Endothelial cell of umbilical vein (primary cell): ENCODE measurements around the gene CCDC188. TPM values are rescaled to one million over a fixed set of nuclear protein-coding genes. Genes with fewer than 3 reads are reported as not detected.

Experiments used
- BruUV-seq: library from RNA; stranded (reverse); fragments of 400-500 nt; replicated peaks from 2 replicates; lab custom pipeline; 2021; lab: Mats Ljungman, UMichigan
- CTCF ChIA-PET: fragments of 300-600, 350-600 bp; sonication (Branson Sonifier 250); formaldehyde crosslinking; loops from one replicate; lab custom pipeline; 2021; ENCODE audit warnings: antibody characterized with exemption, inconsistent platforms; lab: Charles Lee
- POLR2A ChIA-PET: fragments of 300-600, 350-600 bp; sonication (Branson Sonifier 250); formaldehyde crosslinking; loops from one replicate; lab custom pipeline; 2021; ENCODE audit warnings: antibody characterized with exemption, inconsistent platforms; lab: Charles Lee
- DNase-seq: peaks from one replicate; pipeline ENCODE4 v3.0.0-alpha.2; 2011; ENCODE audit warnings: low read depth, low spot score
- FAIRE-seq: peaks from 2 replicates; lab custom pipeline; 2011; peaks lifted over from hg19 to GRCh38; lab: Jason Lieb, UNC
- H2AFZ ChIP-seq: 2 replicates; pipeline ENCODE4 v1.6.0; 2012; ENCODE audit warnings: low read depth, low read length, control low read depth, inconsistent platforms
- H3K27ac ChIP-seq: 2 replicates; pipeline ENCODE4 v1.5.1; 2011; ENCODE audit warnings: low read depth, mild to moderate bottlenecking, control low read depth, low read length, moderate library complexity; ENCODE audit not compliant: insufficient read depth
- H3K27me3 ChIP-seq, 2 experiments: 2 replicates each; pipeline versions ENCODE4 v1.6.0 to v1.6.1; 2011; ENCODE audit warnings: low read length in 2 of 2, mixed read lengths in 1 of 2; ENCODE audit not compliant: control insufficient read depth in 2 of 2, insufficient read depth in 2 of 2
- H3K36me3 ChIP-seq, 2 experiments: 2 replicates in 1 of 2; 3 replicates in 1 of 2; pipeline ENCODE4 v1.5.1; 2011; ENCODE audit warnings: low read length in 2 of 2, mild to moderate bottlenecking in 1 of 2, moderate library complexity in 1 of 2; ENCODE audit not compliant: control insufficient read depth in 2 of 2, insufficient read depth in 2 of 2; ENCODE audit errors: extremely low read depth in 1 of 2
- H3K4me1 ChIP-seq: 3 replicates; pipeline ENCODE4 v1.5.1; 2011; ENCODE audit warnings: mild to moderate bottlenecking, low read length; ENCODE audit not compliant: control insufficient read depth, insufficient read depth; ENCODE audit errors: extremely low read depth
- H3K4me2 ChIP-seq: 2 replicates; pipeline ENCODE4 v1.6.1; 2011; ENCODE audit warnings: low read length, control low read depth, mixed read lengths; ENCODE audit not compliant: insufficient read depth
- H3K4me3 ChIP-seq, 3 experiments: fragments of 200-600 bp in 1 of 3; sonication (generic), shearing (Covaris generic) in 1 of 3; replicated peaks in 1 of 3; 2 replicates each; pipeline ENCODE4 v1.5.1; 2011 to 2016; ENCODE audit warnings: control low read depth in 3 of 3, low read length in 3 of 3, mild to moderate bottlenecking in 2 of 3, inconsistent platforms in 1 of 3, low read depth in 1 of 3, moderate library complexity in 1 of 3; ENCODE audit not compliant: insufficient read depth in 1 of 3
- H3K79me2 ChIP-seq: 2 replicates; pipeline ENCODE4 v1.6.0; 2012; ENCODE audit warnings: low read length, inconsistent platforms; ENCODE audit not compliant: control insufficient read depth, insufficient read depth
- H3K9ac ChIP-seq: replicated peaks from 2 replicates; pipeline ENCODE3; 2011; ENCODE audit warnings: low read length, control low read depth; ENCODE audit not compliant: insufficient read depth; ENCODE audit errors: extremely low read depth
- H3K9me1 ChIP-seq: replicated peaks from 3 replicates; pipeline ENCODE4 v1.6.0; 2011; ENCODE audit warnings: mild to moderate bottlenecking, low read length; ENCODE audit not compliant: control insufficient read depth, insufficient read depth; ENCODE audit errors: extremely low read depth
- H3K9me3 ChIP-seq: replicated peaks from 2 replicates; pipeline ENCODE4 v1.5.1; 2012; ENCODE audit warnings: low read length, inconsistent platforms; ENCODE audit not compliant: control insufficient read depth, insufficient read depth
- H4K20me1 ChIP-seq: replicated peaks from 2 replicates; pipeline ENCODE3; 2011; ENCODE audit warnings: mild to moderate bottlenecking, low read length; ENCODE audit not compliant: control insufficient read depth, insufficient read depth; ENCODE audit errors: extremely low read depth
- EZH2 ChIP-seq: IDR thresholded peaks from 2 replicates; pipeline ENCODE4 v1.6.1; 2012; ENCODE audit warnings: borderline replicate concordance, low read depth, mild to moderate bottlenecking, moderate library complexity, low read length, inconsistent platforms; ENCODE audit not compliant: severe bottlenecking
- FOS ChIP-seq: IDR thresholded peaks from 2 replicates; pipeline ENCODE4 v1.6.1; 2011; ENCODE audit warnings: mild to moderate bottlenecking, low read length, moderate library complexity, borderline replicate concordance; ENCODE audit not compliant: insufficient read depth
- GATA2 ChIP-seq: IDR thresholded peaks from 2 replicates; pipeline ENCODE4 v1.7.0; 2011; ENCODE audit warnings: low read depth, mild to moderate bottlenecking, moderate library complexity, mixed read lengths, low read length; ENCODE audit not compliant: insufficient read length, insufficient read depth
- JUN ChIP-seq: IDR thresholded peaks from 2 replicates; pipeline ENCODE4 v1.6.1; 2011; ENCODE audit warnings: borderline replicate concordance, low read depth; ENCODE audit not compliant: insufficient read length, insufficient read depth
- MYC ChIP-seq: IDR thresholded peaks from one replicate; pipeline ENCODE4 v1.6.1; 2011; ENCODE audit warnings: mild to moderate bottlenecking, low read depth, low read length
- POLR2AphosphoS5 ChIP-seq: IDR thresholded peaks from 2 replicates; pipeline ENCODE4 v1.6.1; 2012; ENCODE audit warnings: low read depth, mild to moderate bottlenecking, control low read depth, low read length, moderate library complexity; ENCODE audit not compliant: insufficient read depth
- dilution Hi-C: fragments of 300-500 bp; cut with MboI; formaldehyde crosslinking; loops from one replicate; pipeline ENCODE4 v1.15.0; 2019; ENCODE audit warnings: low sequenced_read_pairs; ENCODE audit not compliant: extremely low pct_ligation_motif_present
- intact Hi-C: fragments of 100-400 bp; cut with micrococcal nuclease; formaldehyde crosslinking; loops from one replicate; pipeline ENCODE4 v1.10.0; 2022
- polyA plus RNA-seq, 4 experiments: library from polyadenylated mRNA; depleted of rRNA in 3 of 4; stranded (reverse) in 3 of 4; unstranded in 1 of 4; fragments of >200 nt; gene quantifications; 2 replicates each; pipeline versions ENCODE4 v1.2.1 to v1.2.3, GENCODE V29; 2011 to 2012; ENCODE audit warnings: missing spikeins in 1 of 4
- total RNA-seq: library from RNA; stranded (reverse); gene quantifications from 2 replicates; pipeline ENCODE4 v1.2.3, GENCODE V29; 2021
- TF ChIP-seq, protein P1 (sequence below), 2 donors: IDR thresholded peaks; 1 replicate in 1 of 2; 2 replicates in 1 of 2; pipeline ENCODE4 v1.5.1; 2011; ENCODE audit warnings: low read length in 2 of 2, mild to moderate bottlenecking in 2 of 2, moderate library complexity in 2 of 2, control low read depth in 1 of 2, inconsistent platforms in 1 of 2, low read depth in 1 of 2; ENCODE audit not compliant: insufficient read depth in 1 of 2; ENCODE audit errors: extremely low read depth in 1 of 2

CCDC188 gene
- total and polyA plus RNA-seq, 2 donors (not counting 3 experiments of a cell fraction or from before 2014, with no cell fraction given) = 9.4 to 9.8 TPM

DNA sequence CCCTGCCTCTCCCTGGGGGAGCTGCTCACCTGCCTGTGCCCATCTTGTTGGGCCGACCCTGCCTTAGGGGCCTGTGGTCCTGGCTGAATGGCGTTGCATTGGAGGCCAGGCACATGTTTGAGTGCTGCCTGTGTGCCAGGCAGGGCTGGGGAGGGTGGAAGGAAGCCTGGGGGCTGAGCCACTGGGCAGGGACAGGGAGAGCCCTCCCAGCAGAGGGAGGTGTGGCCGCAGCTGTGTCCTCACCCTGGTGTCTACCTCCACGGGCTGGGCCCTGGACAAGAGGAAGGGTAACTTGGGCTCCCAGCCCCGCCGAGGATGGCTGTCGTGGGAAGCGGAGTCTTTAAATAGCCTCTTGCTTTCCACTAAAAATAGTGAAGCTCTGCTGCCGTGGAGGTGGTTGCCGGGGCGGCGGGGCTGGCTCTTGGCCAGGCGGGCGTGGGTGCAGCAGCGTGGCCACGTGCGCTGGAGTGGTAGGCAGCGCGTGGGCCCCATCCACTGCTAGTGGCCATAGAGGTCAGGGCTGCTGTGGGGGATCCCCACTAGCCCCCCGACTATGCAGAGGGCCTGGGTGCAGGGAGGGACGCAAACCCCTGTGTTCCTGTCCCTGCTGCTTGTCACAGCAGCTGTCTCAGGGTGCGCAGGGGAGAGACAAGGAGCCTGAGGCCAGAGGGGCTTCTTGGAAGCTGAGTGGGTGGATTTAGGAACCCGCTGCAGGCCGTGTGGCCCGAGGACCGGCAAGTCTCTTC lies 13.0 kb downstream of the CCDC188 start:
- peaks cover 1% of the 10 kb centered on the region for H3K4me1 ChIP-seq
- H3K4me3 ChIP-seq = no peak overlapping the region
- no peak for TF ChIP-seq GATA2
- TF ChIP-seq, protein P1, sequence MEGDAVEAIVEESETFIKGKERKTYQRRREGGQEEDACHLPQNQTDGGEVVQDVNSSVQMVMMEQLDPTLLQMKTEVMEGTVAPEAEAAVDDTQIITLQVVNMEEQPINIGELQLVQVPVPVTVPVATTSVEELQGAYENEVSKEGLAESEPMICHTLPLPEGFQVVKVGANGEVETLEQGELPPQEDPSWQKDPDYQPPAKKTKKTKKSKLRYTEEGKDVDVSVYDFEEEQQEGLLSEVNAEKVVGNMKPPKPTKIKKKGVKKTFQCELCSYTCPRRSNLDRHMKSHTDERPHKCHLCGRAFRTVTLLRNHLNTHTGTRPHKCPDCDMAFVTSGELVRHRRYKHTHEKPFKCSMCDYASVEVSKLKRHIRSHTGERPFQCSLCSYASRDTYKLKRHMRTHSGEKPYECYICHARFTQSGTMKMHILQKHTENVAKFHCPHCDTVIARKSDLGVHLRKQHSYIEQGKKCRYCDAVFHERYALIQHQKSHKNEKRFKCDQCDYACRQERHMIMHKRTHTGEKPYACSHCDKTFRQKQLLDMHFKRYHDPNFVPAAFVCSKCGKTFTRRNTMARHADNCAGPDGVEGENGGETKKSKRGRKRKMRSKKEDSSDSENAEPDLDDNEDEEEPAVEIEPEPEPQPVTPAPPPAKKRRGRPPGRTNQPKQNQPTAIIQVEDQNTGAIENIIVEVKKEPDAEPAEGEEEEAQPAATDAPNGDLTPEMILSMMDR (IDR thresholded peaks at IDR 0.05; ENCODE audit: extremely low read depth in 1 of 2, insufficient read depth in 1 of 2, low read depth in 1 of 2, low read length in 2 of 2) = no peak
- TF ChIP-seq EZH2 = no peak
- TF ChIP-seq JUN = no peak
- TF ChIP-seq MYC = no peak
- no peak for TF ChIP-seq FOS
- no peak for TF ChIP-seq POLR2AphosphoS5
- H3K36me3 ChIP-seq = peaks cover 3 to 12% of the 10 kb centered on the region in 2 experiments
- dilution Hi-C loops = no loop called here
- no peaks in the 10 kb centered on the region for H3K9me3 ChIP-seq
- H4K20me1 ChIP-seq = no peaks in the 10 kb centered on the region
- CTCF ChIA-PET = no interaction called here
- FAIRE-seq (no peak), DNase-seq (no peak)
- no peaks in the 10 kb centered on the region for H3K9me1 ChIP-seq
- H3K9ac ChIP-seq = no peak overlapping the region
- H2AFZ ChIP-seq = no peak overlapping the region
- POLR2A ChIA-PET = no interaction called here
- no peak overlapping the region for H3K27ac ChIP-seq
- no peaks in the 10 kb centered on the region for H3K27me3 ChIP-seq
- H3K4me2 ChIP-seq = no peak overlapping the region
- intact Hi-C loops = no loop called here
- BruUV-seq = no TSS peak
- H3K79me2 ChIP-seq = peaks cover 54% of the 10 kb centered on the region
